GM18511 (cell line): ENCODE measurements around the gene RFNG.
A peak's percentile ranks its signal among the peaks of the same experiment; 100 is the strongest.

Experiments
- ATAC-seq: cut with Tn5 transposase; IDR thresholded peaks from one replicate; pipeline ENCODE4 v1.9.1; 2021; ENCODE audit warnings: mild to moderate bottlenecking, moderate library complexity; ENCODE audit not compliant: unreplicated experiment

Gene RFNG, protein sequence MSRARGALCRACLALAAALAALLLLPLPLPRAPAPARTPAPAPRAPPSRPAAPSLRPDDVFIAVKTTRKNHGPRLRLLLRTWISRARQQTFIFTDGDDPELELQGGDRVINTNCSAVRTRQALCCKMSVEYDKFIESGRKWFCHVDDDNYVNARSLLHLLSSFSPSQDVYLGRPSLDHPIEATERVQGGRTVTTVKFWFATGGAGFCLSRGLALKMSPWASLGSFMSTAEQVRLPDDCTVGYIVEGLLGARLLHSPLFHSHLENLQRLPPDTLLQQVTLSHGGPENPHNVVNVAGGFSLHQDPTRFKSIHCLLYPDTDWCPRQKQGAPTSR

DNA sequence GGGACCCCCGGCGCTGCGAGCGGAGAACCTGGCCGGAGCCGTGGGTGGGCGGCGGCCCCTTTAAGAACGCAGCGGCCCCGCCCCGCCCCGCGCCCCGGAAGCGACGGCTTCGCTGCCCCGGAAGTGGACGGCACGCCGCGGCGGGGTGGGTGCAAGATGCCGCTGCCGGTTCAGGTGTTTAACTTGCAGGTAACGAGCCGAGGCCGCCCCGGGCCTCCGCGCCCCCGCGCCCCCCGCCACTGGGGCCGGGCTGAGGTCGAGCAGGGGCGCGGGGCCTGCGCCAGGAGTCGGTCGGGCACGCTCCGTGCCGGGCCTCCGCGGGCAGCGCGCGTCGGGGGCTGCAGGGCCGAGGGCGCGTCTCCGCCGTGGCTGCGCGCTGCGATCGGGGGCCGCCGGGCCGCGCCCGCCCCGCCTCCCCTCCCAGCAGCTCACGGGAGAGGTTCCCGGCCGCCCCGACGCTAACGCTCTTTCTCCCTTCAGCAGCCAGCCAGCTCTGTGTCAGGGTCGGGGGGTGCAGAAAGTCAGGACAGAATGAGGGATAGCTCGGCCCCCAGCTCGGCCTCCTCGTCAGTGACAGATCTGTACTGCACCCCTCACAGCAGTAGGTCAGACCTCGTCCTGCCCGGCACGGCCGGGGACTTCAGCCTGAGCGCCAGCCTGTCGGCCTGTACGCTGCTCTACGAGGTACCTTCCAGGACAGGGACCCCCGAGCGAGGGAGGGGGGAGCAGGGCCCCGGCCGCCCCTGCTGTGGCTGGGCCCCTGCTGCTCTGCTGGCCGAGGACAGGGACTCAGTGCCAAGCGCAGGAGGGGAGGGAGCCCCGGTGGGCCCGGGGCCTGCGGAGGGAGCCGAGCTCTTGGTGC is at the start of gene RFNG, which contains the start of gene GPS1:
Gene RFNG, minus strand, starts transcription at position 36 of the 862 bp plus-strand sequence. CDS start 45 bp downstream, outside the sequence.
Gene GPS1, plus strand, starts transcription at position 123 of the 862 bp plus-strand sequence. Its CDS starts 34 bp downstream, at position 157.
- ATAC-seq, result peak; percentile 68

DNA sequence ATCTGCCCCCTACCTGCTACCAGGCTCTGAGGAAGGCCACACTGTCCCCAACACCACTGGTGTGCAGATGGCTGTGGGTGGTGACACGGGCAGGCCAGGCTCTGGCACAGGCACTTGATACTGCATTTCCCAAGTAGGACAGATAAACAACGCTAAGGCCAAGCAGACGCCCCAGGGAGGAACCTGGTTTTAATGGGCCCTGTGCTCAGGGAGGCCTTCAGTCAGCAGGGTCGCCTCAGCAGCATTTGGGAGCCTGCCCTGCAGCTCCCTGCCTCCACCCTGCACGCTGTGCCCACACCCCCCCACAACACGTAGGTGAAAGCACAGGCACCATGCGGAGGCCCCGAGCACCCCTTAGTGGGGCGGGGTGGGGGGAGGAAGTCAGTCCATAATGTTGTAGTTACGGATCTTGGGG is 49.7 kb upstream of the RFNG start:
- ATAC-seq, result no peak

DNA sequence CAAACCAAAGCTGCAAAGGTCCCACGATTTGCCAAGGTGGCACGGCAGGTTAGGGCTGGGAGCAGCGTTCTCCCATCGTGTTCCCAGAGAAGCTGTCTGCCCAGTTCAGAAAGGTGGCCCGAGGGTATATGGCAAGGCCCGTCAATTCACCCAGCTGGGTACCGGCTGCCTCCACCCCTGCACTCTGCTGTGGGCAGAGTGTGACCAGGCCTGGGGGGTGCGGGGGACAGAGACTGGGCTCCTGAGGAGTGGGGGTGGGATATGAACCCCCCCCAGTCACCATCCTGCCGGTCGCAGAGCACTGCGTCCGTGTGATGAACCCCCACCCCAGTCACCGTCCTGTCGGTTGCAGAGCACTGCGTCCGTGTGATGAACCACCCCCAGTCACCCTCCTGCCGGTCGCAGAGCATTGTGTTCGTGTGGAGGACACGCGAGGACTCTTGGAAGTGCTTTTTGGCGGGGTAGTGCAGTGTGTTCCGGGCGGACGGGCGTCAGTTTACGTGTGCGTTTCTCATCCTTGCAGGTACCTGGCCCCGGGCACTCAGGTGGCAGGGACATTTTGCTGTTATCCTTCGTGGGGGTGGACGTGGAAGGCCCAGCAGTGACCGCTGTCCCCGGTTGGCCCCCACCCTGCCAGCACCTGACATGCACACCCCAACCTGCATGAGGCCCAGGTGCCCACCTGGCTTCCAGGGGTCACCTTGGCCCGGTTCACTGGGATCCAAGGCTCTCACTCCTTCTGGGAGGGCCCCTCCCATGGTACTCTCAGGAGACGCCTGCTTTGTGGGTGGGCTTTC is 49.1 kb upstream of the RFNG start:
- no peak for ATAC-seq

DNA sequence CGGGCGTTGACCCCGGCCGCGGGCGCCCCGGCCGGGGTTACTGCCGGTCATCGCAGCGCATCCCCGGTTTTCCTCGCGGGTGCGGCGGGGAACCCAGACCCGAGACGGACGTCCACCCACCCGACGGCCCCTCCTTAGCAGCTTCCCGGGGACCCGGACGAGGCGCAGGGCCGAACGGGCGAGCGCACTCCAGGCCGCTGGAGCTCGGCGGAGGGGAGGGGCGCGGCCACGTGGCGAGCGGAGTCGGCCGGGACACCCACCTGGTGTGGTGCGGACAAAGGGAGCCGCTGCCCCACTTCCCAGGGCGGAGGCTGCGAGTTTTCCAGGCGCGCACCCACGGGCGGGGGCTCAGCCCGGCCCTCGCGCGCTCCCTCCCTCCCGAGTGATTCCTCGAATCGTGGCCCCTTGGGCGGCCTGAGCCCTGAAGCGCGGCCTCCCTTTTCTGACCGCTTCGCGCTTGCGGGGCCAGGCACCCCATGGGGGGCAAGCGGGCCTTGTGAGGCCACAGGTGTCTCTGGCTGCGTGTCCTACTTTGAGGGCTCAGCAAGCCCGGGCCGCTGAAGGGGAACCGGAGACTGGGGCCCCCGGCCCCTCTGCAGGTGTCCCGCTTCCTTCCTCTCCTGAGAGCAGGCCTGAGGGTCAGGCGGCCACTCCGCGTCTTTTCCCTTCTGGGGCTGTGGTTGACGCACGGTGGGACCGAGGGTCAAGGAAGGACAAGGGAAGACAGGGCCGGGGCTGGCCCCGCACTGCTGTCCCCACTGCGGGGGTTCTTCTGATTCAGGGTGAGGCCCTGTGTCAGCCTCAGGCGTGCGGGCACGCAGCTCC is 47.5 kb upstream of the RFNG start:
- ATAC-seq, result peak; percentile 15

DNA sequence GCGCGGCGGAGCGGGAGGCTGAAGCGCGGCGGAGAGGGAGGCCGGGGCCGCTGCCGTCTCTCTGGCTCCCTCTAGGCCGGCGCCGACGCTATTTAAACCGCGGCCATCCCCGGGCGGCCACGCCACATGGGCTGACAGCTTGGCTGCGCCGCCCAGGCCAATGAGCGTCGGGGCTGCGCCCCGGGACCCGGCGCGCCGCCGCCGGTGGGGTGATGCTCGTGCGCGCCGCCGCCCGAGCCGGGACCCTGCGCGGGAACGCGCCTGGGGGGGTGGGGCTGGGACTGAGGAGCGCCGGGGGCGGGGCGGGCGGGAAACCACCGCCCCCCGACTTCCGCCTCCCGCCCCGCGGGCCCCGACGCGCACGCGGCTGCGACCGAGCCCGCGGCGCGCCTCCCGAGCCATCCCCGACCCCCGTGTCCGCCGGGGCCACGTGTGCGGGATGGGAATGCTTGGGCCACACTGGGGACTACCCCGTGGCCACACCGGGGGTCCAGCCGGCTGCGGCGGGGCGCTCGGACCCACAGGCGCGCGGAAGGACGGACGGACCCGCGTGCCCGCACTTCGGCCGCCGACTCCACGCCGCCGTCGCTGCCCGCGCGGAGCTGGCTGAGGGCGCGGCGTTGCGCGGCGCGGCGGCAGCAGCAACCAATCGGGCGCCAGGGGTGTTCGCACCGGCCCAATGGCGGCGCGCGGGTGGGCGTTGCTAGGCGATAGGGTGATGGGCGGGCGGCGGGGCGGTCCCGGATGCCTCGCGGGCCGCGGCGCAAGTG is 46.7 kb upstream of the RFNG start, which contains the start of gene FASN:
Gene FASN, minus strand, starts transcription at position 68 of the 770 bp plus-strand sequence. CDS start 1,791 bp downstream, outside the sequence.
- peak; percentile 73 for ATAC-seq

DNA sequence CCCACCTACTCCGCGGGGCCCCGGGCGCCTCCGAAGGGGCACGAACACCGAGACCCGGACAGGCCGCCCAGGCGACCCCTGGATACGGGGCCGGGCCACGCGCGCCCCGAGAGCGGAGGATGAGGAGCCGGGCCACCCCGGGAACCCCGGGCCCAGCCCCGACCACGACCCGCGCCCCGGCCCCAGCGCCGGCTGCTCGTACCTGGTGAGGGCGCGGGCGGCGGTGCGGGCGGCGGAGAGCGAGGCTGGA is 46.2 kb upstream of the RFNG start:
- ATAC-seq, result no peak

DNA sequence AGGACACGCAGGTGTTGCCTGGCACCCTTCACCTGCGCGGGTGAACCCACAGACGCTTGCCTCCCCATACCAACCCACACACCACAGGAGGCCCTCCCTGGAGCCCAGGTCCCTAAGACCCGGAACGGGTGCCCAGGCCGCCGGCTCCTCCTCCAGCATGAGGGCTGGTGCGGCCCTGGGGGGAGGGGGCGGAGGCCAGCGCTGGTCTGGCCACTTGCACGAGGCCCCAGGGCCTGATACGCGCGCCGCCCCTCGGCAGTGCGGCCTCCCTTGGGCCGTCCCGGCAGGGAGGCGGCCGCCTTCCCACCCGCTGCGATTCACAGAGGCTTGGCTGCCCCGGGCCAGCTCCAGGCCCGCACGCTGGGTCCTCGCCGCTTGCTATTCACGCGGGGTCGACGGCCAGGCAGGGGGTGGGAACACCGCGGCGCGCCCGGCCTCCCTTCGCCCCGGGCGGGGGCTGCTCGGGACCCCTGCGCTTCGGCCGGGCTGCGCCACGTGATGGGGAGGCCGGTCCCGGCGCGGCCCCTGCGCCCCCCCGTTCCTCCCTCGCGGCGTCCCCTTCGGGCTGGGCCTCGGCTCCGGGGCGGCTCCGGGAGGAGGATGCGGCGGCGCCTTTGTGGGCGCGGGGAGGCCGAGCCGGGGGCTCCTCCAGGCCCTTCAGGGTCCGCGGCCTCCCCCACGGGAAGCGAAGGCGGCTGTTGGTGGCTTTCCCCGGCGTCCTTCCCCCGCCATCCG is 45.7 kb upstream of the RFNG start:
- ATAC-seq, result peak; percentile 9

DNA sequence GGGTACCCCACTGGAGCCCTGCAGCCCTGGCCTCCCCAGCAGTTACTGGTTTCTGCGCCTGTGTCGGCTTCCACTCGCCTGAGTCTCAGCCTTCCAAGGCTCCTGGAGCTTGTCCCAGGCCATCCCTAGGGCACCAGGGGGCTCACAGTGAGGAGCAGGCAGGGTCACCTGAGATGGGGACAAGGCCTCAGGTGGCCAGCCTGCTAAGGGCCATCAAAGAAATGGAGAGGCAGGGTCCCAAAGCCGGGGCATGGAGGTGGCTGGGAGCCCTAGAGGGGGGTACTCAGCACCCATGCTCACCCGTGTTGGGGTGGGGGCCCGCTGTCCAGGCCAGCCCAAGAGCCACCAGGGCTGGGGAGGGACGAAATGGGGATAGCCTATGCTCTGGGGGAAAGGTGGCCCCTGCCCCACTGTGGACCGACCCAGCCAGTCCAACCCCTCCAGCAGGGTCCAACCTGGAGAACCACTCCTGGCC is 45.1 kb upstream of the RFNG start:
- ATAC-seq, result no peak

DNA sequence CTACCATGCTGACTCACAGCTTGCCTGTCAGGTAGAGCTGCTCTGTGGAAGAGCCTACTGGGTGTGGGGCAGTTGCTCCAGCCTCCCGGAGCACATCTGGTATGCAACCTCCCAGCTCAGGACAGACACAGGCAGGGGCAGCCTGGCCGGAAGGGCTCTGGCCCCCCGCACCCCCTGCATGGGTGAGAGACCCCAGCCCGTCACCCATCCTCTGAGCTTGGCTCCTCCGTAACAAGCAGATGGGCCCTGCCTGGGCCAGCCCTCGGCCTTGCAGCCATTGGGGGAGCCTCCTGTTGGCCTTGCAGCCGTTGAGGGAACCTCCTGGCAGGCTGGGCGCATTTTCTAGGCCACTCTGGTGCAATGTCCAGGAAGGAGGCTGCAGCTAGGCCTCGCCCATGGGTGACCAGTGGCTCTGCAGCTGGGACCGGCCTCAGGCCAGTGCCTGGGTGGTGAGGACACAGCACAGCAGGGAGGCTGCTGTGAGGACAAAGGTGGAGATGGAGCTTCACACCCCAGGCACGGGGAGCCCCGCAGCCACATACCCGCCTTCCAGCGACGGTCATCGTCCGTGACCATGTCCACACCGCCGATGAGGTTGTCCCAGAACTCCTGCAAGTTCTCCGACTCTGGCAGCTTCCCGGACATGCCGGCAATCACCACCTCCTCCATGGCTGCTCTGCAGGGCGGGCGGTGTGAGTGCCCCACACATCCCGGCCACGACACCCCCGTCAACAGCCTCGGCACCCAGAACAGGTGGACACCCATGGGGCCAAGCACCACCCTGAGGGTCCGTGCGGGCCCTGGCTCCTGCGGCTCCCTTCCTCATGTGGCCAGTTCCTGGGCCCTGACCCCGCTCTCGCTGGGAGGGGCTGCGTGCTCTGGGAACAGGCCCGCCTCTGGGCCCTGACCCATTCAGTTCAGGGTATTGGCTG is 44.4 kb upstream of the RFNG start:
- ATAC-seq, result no peak

DNA sequence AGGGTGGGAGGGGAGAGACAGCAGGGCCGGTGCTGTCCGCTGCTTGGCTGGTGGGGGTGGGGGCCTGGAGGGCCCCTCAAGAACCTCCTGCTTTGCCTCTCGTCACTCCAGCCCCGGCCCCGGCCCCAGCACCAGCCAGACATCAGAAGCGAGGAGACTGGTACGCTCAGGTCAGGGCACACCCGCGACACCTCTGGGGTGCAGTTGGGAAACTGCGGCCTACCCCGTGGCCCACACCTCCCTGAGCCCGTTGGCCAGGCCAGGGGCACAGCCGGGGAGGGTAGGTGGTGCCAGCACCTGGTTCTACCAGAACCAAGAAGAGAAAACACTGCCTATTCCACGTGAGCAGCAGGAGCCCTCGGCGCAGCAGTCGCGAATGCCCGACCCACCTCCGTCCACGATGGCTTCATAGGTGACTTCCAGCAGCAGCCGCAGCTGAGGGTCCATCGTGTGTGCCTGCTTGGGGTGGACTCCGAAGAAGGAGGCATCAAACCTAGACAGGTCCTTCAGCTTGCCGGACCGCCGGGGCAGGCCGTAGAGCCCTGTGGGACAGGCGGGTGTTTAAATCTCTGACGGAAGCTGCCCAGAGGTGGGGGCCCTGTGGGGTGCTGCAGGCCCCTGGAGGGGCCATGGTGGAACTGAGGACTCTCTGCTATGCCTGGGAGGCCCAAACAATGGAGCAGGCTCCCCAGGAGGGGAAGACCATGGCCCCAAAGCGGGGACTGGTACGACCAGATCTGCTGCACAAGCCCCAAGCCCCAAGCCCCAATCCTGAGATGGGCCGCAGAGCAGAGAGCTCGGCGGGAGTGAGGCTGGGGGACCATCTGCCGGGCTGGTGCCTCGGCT is 43.5 kb upstream of the RFNG start:
- ATAC-seq, result no peak

DNA sequence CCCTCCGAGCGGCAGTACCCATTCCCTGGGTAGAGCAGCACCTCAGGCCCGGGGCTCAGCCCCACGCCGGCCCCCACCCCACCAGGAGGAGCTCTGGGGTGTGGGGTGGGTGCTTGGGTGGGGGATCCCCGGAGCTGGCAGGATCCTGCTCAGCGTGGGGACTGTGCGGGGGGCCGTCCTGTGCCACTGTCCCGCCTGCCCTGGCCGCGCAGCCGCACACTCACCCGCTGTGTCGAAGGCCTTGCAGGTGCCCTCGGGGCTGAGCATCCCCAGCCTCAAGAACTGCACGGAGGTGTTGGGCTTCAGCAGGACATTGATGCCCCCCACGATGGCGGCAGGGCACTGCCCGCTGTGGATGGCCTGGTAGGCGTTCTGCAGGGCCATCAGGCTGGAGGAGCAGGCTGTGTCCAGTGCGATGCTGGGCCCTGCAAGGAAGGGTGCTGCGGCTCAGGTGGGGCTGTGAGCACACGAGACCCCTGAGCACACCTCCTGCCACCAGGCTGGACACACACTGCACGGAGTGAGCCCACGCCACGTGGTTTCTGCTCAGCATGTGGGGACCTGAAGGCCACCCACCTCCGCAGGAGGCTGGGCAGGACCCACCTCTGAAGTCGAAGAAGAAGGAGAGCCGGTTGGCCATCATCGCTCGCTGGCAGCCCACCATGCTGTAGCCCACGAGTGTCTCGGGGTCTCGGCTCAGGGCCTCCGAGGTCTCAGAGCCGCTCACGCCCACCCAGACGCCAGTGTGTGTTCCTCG is 41.6 kb upstream of the RFNG start:
- ATAC-seq, result no peak

DNA sequence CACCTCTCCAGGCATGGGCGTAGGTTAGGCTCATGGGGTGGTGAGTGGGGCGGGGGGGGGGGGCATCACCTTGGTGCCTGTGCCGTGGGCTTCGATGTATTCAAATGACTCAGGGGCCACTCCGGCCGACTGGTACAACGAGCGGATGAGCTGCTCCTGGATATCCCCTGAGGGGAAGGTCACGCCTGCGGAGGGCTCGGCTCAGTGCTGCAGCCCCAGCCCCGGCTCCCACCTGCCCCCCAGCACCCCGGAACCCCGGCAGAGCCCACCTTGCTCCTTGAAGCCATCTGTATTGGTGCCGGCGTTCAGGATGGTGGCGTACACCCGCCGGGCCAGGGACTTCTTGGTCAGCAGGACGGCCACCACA is 41.0 kb upstream of the RFNG start:
- no peak for ATAC-seq

DNA sequence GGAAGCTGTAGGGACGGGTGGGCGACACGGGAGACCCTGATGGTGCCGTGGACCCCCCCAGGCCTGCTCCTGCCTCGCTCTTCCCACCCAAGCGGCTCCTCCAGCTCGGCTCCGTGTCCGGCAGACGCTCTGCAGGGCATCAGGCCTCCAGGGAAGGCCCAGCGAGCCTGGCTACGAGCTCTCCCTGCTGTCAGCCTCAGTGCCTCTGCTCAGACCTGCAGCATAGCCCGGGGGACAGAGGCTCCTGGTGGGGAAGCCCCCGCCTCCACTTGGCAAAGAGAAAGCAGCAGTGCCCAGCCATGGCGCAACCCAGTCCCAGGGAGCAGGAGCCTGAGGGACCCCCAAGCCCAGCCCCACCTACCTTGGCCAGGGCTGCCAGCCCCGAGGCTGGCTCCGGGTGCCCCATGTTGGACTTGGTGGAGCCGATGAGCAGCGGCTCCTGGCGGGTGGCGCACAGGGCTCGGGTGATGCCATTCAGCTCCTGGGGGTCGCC is 40.5 kb upstream of the RFNG start:
- no peak for ATAC-seq

DNA sequence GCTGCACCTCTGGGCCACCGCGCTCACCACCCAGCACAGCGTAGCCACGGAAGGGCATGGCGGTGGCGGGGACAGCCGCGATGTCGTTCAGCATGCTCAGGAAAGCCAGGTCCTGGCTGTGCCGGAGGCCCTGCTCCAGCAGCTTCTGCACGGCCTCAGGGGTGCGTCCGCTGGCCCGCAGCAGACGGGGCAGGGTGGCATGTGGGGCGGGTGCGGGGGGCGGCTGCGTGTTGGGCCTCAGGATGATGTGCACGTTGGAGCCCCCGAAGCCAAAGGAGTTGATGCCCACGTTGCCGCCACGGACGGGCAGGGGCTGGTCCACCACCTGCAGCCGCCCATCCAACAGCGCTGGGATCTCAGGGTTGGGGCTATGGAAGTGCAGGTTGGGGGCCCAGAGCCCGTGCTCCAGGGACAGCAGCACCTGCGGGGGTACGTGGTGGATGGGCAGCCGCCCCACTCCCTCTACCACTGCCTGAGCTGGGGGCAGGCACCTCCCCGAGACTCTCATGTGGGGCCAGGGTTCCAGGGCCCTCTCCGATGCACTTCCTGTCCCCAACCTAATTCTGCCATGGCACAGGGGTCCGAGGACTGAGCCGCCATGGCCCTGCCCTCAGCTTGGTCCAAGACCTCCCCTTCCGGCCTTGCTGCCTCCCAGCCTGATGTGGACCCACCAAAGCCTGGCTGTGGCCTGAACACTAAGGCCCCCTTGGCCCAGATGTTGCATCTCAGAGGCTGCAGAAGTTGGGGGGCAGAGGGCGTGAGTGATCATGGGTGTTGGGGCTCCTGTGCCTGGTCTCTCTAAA is 39.9 kb upstream of the RFNG start:
- no peak for ATAC-seq

DNA sequence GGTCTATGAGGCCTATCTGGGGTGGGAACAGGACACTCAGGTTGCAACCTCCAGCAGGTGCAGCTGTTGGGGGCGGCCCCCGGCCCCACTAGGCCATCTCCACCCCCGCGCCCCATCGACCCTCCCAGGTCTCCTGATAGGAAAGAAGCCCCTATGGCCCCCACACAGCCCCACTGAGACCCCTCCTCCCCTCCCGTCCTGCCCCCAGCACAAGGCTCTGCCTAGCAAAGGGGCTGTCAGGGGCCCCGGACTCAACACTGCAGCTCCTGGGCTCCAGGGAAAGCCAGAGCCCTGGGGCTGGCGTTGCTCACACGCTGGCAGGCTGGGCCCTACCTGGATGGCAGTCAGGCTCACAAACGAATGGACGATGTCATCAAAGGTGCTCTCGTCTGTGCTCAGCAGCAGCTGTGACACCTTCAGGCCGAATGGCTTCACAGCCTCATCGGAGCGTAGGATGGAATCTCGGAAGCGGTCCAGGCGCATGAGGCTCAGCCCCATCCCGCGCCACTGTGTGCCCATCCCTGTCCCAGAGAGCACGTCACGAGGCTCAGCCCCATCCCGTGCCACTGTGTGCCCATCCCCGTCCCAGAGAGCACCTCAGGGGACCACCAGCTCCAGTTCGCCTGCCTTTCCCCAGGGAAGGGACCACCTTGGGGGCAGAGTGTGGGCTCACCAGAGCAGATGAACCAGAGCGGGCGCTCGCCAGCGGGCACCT is 39.1 kb upstream of the RFNG start:
- ATAC-seq, result no peak
